M059J (cell line): Measurements from ENCODE around the gene CTNNBL1. TPM values are rescaled to one million over a fixed set of nuclear protein-coding genes. Genes with fewer than 3 reads are reported as not detected.
A peak's percentile ranks its signal among the peaks of the same experiment; 100 is the strongest.

Source experiments
- DNase-seq: peaks from one replicate; pipeline ENCODE4 v3.0.0-alpha.2; 2012; ENCODE audit warnings: low read depth
- total RNA-seq: library from RNA; depleted of rRNA; stranded (reverse); fragments of >200 nt; shearing (Covaris generic); gene quantifications from 2 replicates; pipeline ENCODE4 v1.2.3, GENCODE V29; 2014

The CTNNBL1 gene
- total RNA-seq, 1 experiment from 2014 or later = 54.4 TPM

DNA sequence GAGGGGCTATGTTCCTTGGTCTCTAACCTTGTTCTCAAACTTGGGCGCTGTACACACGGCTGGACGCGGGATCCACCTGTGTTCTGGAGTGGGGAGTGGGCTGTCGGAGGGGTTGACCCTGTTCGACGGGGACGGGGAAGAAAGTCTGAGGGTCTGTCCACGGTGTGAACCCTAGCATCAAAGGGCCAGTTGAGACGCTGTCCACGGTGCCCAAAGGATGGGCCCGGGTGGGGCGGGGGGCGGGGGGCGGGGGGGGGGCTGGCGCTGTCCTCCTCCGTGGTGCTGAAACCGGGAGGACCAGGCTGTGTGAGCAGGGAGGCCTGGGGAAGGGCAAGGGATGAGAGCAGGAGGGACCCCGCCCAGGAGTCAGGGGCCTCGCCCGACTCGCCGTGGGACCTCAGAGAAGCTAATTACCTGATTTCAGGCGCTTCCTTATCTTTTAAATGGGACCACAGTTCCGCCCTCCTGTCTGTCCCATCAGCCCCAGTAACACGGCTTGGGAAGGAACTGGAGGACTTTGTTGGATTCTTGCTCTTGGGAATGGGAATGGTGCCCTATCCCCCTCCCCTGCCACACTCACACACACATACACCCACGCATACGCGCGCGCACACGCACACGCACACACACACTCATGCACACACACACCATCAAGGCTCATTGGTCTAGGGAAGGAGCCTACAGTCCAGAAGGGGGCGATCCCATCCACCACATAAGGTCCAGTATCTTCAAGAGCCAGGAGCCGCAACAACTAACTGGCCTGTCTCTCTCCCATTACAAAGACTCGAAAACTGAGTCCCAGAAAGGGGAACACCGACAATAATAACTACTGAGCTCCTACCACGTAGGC lies 208.0 kb downstream of the CTNNBL1 start:
- peak; percentile 77 for DNase-seq

DNA sequence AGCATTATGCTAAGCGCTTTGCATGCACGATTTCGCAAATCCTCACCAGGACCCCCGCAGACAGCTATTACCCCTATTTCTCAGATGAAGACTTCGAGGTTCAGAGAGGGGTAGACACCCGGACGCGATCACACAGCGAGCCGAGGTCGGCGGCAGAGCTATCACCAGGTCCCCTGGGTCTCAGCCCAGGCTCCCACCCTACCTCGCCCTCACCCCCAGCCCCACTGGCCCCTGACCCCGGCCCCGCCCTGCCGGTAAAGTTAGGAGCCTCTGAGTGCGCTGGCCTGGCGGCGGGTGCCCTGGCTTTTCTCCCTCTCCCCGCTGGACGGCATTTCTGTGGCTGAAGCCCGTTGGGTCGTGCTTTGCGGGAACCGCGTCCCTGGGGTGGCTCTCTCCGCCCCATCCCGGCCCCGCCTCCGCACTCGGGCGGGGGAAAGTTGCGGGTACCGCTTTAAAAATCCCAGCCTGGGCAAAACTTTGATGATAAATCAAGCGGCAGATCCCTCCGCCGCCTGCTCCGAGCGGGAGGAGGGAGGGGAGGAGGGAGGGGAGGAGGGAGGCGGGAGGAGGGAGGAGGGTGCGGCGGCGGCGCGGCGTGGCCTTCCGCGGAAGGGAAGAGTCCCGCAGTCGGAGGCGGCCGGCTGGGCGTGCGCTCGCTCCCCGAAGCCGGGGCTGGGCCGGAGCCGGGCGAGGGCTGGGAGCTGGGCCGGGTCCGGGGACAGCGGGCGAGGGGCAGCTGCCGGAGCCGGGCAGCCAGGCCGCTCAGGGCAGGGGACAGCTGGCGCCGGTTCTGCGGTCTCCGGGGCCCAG lies 208.9 kb downstream of the CTNNBL1 start, which contains the start of gene VSTM2L:
Gene VSTM2L (plus strand): TSS at position 624 of the 810 bp plus-strand sequence. CDS start 224 bp downstream, outside the sequence.
- DNase-seq = peak; percentile 53

DNA sequence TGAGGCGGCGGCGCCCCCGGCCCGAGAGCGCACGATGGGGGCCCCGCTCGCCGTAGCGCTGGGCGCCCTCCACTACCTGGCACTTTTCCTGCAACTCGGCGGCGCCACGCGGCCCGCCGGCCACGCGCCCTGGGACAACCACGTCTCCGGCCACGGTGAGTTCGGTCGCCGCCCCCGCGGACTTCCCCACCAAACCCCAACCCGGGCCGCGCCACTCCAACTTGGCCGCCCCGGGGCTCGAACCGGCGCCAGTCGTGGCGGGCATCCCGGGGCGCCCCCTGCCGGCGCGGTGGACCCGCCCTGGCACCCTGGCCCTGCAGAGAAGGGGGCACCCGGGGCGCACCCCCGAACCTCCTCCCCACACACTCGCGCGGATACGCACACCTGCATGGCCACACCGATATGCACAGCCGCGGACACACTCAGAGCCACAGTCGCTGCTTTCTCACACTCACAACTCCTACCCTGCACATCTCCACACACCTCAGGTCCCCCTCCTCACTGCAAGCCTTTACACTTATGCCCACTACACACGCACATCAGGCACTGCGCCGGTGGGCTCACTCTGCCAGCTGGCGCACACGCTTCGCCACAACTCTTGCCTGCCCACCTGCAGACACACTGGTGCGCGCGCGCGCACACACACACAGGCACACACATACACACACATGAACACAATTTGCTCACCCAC lies 209.6 kb downstream of the CTNNBL1 start:
- no peak for DNase-seq

GRCh38 chr20:37904008-37904642 lies 210.3 kb downstream of the CTNNBL1 start:
- DNase-seq = no peak

- DNase-seq = no peak
Measured at GRCh38 chr20:37904845-37905373, 211.1 kb downstream of the CTNNBL1 start.

GRCh38 chr20:37905671-37906613 lies 212.1 kb downstream of the CTNNBL1 start:
- no peak for DNase-seq

- DNase-seq = no peak
Measured at GRCh38 chr20:37907330-37907676, 213.5 kb downstream of the CTNNBL1 start.

DNA sequence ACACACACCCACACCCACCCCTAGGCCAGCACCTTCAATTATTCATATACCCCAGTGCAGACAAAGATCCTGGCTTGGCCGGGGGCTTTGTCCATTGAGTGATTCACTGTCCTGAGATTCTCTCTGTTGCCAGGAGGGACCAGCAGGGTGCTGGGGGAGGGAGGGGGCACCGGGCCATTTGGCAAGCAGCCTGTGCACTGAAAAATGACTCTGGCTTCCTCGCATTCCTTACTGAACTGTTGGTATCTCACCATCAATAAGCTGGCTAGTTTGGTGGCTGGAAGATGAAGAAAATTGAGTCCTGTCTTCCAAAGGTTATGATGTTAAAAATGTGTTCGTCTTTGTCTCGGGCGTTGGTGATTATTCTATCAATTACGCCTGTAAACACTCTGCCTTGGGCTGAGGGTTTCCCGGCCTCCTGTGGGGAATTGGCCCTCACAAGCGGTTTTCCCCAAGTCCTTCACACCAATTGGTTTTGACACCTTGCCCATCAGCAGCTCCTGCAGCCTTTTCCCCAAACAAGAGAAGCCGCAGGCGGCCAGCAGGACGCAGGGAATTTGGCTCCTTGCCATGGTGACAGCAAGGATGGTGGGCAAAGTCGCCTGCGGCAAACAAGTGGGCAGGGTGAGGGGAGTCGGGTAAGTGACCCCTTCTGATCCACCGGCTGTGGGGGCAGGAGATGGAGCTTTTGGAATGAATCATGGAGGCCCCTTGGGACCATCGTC lies 214.0 kb downstream of the CTNNBL1 start:
- DNase-seq = peak; percentile 95

GRCh38 chr20:37911261-37911660 lies 217.4 kb downstream of the CTNNBL1 start:
- DNase-seq = no peak

- peak; percentile 38 for DNase-seq
Measured at GRCh38 chr20:37911838-37912281, 218.0 kb downstream of the CTNNBL1 start.

DNA sequence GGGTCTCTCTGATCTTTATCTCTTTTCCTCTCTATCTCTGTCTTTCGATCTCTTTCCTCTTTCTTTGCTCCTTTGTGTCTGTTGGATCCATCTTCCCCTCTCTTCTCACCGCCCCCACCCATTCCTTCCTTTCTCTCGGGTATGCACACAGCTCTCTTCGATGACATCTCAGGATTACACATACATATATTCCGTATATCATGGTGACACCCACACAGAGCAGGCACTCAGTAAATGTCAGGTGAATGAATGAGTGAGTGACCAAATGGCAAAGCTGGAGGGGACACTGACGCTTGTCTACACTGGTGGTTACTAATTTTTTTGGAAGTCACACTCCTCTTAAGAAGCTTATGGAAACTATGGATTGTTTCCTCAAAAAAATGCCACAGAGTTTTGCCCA lies 219.0 kb downstream of the CTNNBL1 start:
- DNase-seq = no peak

GRCh38 chr20:37913567-37914366 lies 219.9 kb downstream of the CTNNBL1 start:
- no peak for DNase-seq

DNA sequence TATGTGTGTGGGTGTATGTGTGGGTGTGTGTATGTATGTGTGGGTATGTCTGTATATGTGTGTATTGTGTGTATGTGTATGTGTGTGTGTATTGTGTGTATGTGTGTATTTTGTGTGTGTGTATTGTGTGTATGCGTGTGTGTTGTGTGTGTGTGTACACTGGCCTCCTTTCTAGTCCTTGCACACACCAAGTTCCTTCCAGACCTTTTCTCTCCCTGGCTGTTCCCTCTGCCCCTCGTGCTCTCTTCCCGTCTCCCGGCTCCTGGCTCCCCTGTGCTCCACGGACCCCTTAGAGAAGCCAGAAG lies 220.5 kb downstream of the CTNNBL1 start:
- DNase-seq = no peak

- no peak for DNase-seq
Measured at GRCh38 chr20:37914672-37915433, 221.0 kb downstream of the CTNNBL1 start.

DNA sequence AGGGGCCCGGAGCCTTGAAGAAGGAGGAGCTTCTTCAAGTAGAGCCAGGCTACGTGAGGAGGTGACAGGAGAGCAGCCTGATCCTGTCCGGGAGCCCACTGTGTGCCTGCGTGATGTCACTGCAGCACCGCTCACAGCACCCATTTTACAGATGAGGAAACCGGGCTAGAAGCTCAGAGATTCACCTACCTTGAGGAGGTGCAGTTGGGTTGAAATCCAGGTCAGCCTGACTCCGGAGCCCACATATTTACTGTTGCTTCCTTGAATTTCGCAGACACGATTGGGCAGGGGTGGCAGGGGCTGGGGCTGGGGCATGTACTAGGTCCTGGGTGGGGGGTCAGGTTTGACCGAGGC lies 221.6 kb downstream of the CTNNBL1 start:
- no peak for DNase-seq

- no peak for DNase-seq
Measured at GRCh38 chr20:37915800-37916570, 222.2 kb downstream of the CTNNBL1 start.

DNA sequence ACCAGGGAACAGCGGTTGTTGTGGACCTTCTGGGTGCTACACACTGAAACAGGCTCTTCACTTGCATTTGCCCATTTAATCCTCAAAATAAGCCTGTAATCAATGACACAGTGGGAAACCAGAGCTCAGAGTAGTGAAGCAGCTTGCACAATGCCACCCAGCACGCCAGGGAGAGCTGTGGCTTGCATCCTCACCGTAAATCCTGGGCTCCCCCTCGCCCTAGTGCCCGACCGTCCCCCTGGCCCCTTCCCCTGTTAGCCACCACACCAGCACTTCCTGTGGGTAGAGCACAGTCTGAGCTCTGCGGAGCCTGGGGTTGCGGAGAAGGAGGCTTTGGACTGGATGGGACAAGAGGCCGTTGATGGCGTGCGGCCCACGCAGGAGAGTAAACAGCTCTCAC lies 223.6 kb downstream of the CTNNBL1 start:
- DNase-seq = no peak
